LNCaP clone FGC (cell line): ENCODE results near the gene FNBP1L.

ENCODE experiments used
- DNase-seq: peaks from one replicate; pipeline ENCODE4 v3.0.0-alpha.2; 2011; ENCODE audit warnings: low read depth
- H3K4me3 ChIP-seq: 2 replicates; pipeline ENCODE4 v1.5.1; 2011; ENCODE audit warnings: mild to moderate bottlenecking, low read depth, low read length, control low read depth
- CTCF ChIP-seq: IDR thresholded peaks from 2 replicates; pipeline ENCODE4 v1.5.1; 2012; ENCODE audit warnings: mild to moderate bottlenecking; ENCODE audit not compliant: control insufficient read depth, insufficient read depth; ENCODE audit errors: extremely low read depth

FNBP1L gene

DNA sequence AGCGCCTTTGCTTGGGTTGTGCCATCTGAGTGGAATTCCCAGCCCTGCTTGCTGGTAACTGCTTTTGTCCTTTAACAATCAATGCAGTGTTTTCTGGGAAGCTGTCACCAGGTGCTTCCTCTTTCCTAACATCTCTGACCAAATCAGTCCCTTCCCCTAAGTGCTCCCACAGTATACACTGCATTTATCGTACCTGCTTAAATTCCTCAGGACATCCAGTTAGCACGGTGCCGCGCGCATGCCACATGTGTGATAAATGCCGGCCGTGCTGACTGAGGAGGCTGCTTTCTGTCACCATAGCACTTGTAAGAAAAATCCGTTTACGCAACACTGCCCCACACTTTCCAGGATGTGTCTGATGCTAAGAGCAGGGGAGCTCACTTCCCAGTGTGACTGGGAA lies 118.3 kb downstream of the FNBP1L start:
- no peak for TF ChIP-seq CTCF
- H3K4me3 ChIP-seq = no peak overlapping the region

GRCh38 chr1:93567255-93567918 lies 119.5 kb downstream of the FNBP1L start:
- no peak for DNase-seq
- TF ChIP-seq CTCF = no peak
- no peak overlapping the region for H3K4me3 ChIP-seq

More for the DNA sequence above, 118.3 kb downstream of the FNBP1L start:
- no peak for DNase-seq

- no peak for DNase-seq
- H3K4me3 ChIP-seq = no peak overlapping the region
- TF ChIP-seq CTCF = no peak
Observed at GRCh38 chr1:93569489-93569888, 121.6 kb downstream of the FNBP1L start.

GRCh38 chr1:93571623-93572310 lies 123.8 kb downstream of the FNBP1L start:
- H3K4me3 ChIP-seq = no peak overlapping the region
- no peak for TF ChIP-seq CTCF
- no peak for DNase-seq

DNA sequence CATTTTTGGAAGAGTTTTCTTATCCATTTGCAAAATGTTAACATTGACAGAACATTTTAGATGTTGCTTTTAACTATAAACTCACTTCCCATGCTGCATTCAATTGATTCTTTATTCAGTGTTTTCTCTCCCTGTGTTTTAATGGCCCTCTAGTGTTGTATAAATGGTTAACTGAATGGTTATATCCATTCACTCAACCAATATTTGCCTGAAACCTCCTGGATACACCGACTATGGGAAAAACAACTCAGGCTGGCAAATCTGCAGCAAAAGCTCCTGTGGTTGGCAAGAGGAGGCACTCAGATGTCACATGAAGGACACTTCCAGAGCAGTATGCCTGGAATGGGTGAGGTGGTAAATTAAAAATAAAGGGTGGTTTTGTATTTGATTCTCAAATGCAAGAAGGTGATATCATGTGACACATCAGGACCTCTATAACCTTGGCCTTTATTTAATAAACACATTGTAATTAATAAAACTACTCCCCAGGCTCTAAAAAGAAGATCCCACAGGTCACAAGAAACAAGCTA lies 126.1 kb downstream of the FNBP1L start:
- TF ChIP-seq CTCF = no peak
- no peak overlapping the region for H3K4me3 ChIP-seq
- DNase-seq = no peak

DNA sequence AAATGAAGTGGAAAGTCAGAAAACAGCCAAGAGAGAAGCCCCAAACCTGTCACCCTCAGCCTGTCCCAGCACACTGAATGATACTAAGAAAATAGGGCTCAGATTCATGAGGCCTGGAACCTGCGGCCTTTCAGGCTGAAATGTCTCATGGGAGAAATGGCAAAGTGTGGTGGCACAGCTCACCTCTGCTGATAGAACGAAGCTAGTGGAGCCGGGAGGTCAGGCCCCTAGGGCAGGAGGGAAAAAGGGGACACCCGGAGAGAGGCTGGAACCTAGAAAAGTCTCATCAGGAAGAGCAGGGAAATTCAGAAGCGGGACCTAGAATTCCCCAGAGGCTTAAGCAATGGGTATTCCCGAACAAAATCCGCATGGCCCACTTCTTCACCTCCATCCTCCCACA lies 126.6 kb downstream of the FNBP1L start:
- TF ChIP-seq CTCF = no peak
- H3K4me3 ChIP-seq = no peak overlapping the region
- DNase-seq = no peak
